GM19099 (cell line): ENCODE data around the gene MAFB.

ENCODE experiments used
- POLR2A ChIP-seq: IDR thresholded peaks from 3 replicates; pipeline ENCODE4 v1.6.1; 2011; ENCODE audit warnings: low read depth; ENCODE audit not compliant: insufficient read length; ENCODE audit errors: extremely low read depth

The MAFB gene

GRCh38 chr20:40689100-40689942, at the start of gene MAFB:
Gene MAFB, minus strand, starts transcription at chr20:40689236. Its CDS starts 386 bp downstream, at chr20:40688850.
- peak; percentile 42 for TF ChIP-seq POLR2A

- no peak for TF ChIP-seq POLR2A
Observed at GRCh38 chr20:40728996-40729395, 40.0 kb upstream of the MAFB start.

GRCh38 chr20:40728470-40728869, 39.4 kb upstream of the MAFB start:
- TF ChIP-seq POLR2A, result no peak

GRCh38 chr20:40727960-40728359, 38.9 kb upstream of the MAFB start:
- no peak for TF ChIP-seq POLR2A

- TF ChIP-seq POLR2A, result no peak
Observed at GRCh38 chr20:40726776-40727175, 37.7 kb upstream of the MAFB start.

GRCh38 chr20:40724566-40724965, 35.5 kb upstream of the MAFB start:
- no peak for TF ChIP-seq POLR2A

GRCh38 chr20:40720826-40721225, 31.8 kb upstream of the MAFB start:
- TF ChIP-seq POLR2A, result no peak

GRCh38 chr20:40720099-40720498, 31.1 kb upstream of the MAFB start:
- TF ChIP-seq POLR2A, result no peak

GRCh38 chr20:40718982-40719729, 30.1 kb upstream of the MAFB start:
- no peak for TF ChIP-seq POLR2A

- no peak for TF ChIP-seq POLR2A
Observed at GRCh38 chr20:40718214-40718977, 29.4 kb upstream of the MAFB start.

GRCh38 chr20:40717343-40717865, 28.4 kb upstream of the MAFB start:
- no peak for TF ChIP-seq POLR2A

GRCh38 chr20:40715491-40715890, 26.5 kb upstream of the MAFB start:
- TF ChIP-seq POLR2A, result no peak

- TF ChIP-seq POLR2A, result no peak
Observed at GRCh38 chr20:40714916-40715315, 25.9 kb upstream of the MAFB start.

GRCh38 chr20:40714109-40714508, 25.1 kb upstream of the MAFB start:
- TF ChIP-seq POLR2A, result no peak

GRCh38 chr20:40713508-40713907, 24.5 kb upstream of the MAFB start:
- no peak for TF ChIP-seq POLR2A
